ENCODE measurements around the gene SET.

The SET gene

GRCh38 chr9:128688501-128689292 is at the start of gene SET:
TSS of gene SET (plus strand) at chr9:128689222. CDS start at chr9:128689583, 361 bp downstream.
- TF ChIP-seq CREB1 (IDR thresholded peaks at IDR 0.05; ENCODE audit: low read depth): no peak
- TF ChIP-seq RAD21 (IDR thresholded peaks at IDR 0.05; ENCODE audit: low read depth): no peak
- TF ChIP-seq FOXM1 (IDR thresholded peaks at IDR 0.05; ENCODE audit: borderline replicate concordance, low read depth): no peak
- no peak; the same call in 1 of the 2 replicates for TF ChIP-seq TEAD4 (IDR thresholded peaks at IDR 0.05)
- peak; percentile 83; the same call in 1 of the 2 replicates for TF ChIP-seq MAX (IDR thresholded peaks at IDR 0.05)
- peak; percentile 93 for TF ChIP-seq USF1 (IDR thresholded peaks at IDR 0.05)
- no peak for TF ChIP-seq EP300 (IDR thresholded peaks at IDR 0.05; ENCODE audit: borderline replicate concordance)
- TF ChIP-seq TCF12 (IDR thresholded peaks at IDR 0.05; ENCODE audit: low read depth): no peak
- TF ChIP-seq REST (IDR thresholded peaks at IDR 0.05; ENCODE audit: low read depth): no peak
- TF ChIP-seq ZBTB7A (IDR thresholded peaks at IDR 0.05; ENCODE audit: low read depth): peak; percentile 76
- TF ChIP-seq CEBPB (IDR thresholded peaks at IDR 0.05): no peak
- no peak for TF ChIP-seq EGR1 (IDR thresholded peaks at IDR 0.05)
- TF ChIP-seq TAF1 (IDR thresholded peaks at IDR 0.05; ENCODE audit: low read depth): peak; percentile 58; the same call in 1 of the 2 replicates

- TF ChIP-seq RAD21 (IDR thresholded peaks at IDR 0.05; ENCODE audit: low read depth) (no peak), FOXM1 (IDR thresholded peaks at IDR 0.05; ENCODE audit: borderline replicate concordance, low read depth) (no peak), YY1 (IDR thresholded peaks at IDR 0.05; ENCODE audit: low read depth) (no peak), TAF1 (IDR thresholded peaks at IDR 0.05; ENCODE audit: low read depth) (no peak), MAX (IDR thresholded peaks at IDR 0.05) (no peak), USF1 (IDR thresholded peaks at IDR 0.05) (no peak), CREB1 (IDR thresholded peaks at IDR 0.05; ENCODE audit: low read depth) (no peak), EGR1 (IDR thresholded peaks at IDR 0.05) (no peak)
Measured at GRCh38 chr9:128640603-128641002, 48.4 kb upstream of the SET start.

- no peak for TF ChIP-seq TEAD4 (IDR thresholded peaks at IDR 0.05)
- no peak for TF ChIP-seq YY1 (IDR thresholded peaks at IDR 0.05; ENCODE audit: low read depth)
- TF ChIP-seq CEBPB (IDR thresholded peaks at IDR 0.05): no peak
- TF ChIP-seq FOXM1 (IDR thresholded peaks at IDR 0.05; ENCODE audit: borderline replicate concordance, low read depth): no peak
Measured at GRCh38 chr9:128642675-128643245, 46.3 kb upstream of the SET start.

- TF ChIP-seq NFIC (IDR thresholded peaks at IDR 0.05) (0 out of 2 replicates have a peak, but pooled peaks have one; percentile 7), EGR1 (IDR thresholded peaks at IDR 0.05) (no peak)
Measured at GRCh38 chr9:128643519-128644300, 45.3 kb upstream of the SET start.

GRCh38 chr9:128648206-128648605 is 40.8 kb upstream of the SET start:
- peak; percentile 37; the same call in 1 of the 2 replicates for TF ChIP-seq RAD21 (IDR thresholded peaks at IDR 0.05; ENCODE audit: low read depth)

- TF ChIP-seq TCF12 (IDR thresholded peaks at IDR 0.05; ENCODE audit: low read depth) (no peak), USF1 (IDR thresholded peaks at IDR 0.05) (no peak)
Measured at GRCh38 chr9:128651798-128652197, 37.2 kb upstream of the SET start.

GRCh38 chr9:128653908-128654307 is 35.1 kb upstream of the SET start:
- TF ChIP-seq MAX (IDR thresholded peaks at IDR 0.05) (no peak), ZBTB7A (IDR thresholded peaks at IDR 0.05; ENCODE audit: low read depth) (no peak), FOXM1 (IDR thresholded peaks at IDR 0.05; ENCODE audit: borderline replicate concordance, low read depth) (no peak), REST (IDR thresholded peaks at IDR 0.05; ENCODE audit: low read depth) (no peak), YY1 (IDR thresholded peaks at IDR 0.05; ENCODE audit: low read depth) (no peak), RAD21 (IDR thresholded peaks at IDR 0.05; ENCODE audit: low read depth) (no peak), TAF1 (IDR thresholded peaks at IDR 0.05; ENCODE audit: low read depth) (no peak)
